Neuron (in vitro differentiated cells): Measurements from ENCODE around the gene CAVIN2.

Experiments
- H2AFZ ChIP-seq: one replicate; pipeline ENCODE4 v1.6.1; 2013; ENCODE audit warnings: low read depth, mild to moderate bottlenecking, inconsistent platforms, low read length, moderate library complexity
- H3K27me3 ChIP-seq: one replicate; pipeline ENCODE4 v1.6.1; 2013; ENCODE audit warnings: low read length; ENCODE audit not compliant: insufficient read depth
- H3K36me3 ChIP-seq: one replicate; pipeline ENCODE4 v1.6.1; 2013; ENCODE audit warnings: low read length; ENCODE audit not compliant: insufficient read depth
- H3K4me1 ChIP-seq: one replicate; pipeline ENCODE4 v1.6.1; 2013; ENCODE audit warnings: low read length; ENCODE audit not compliant: insufficient read depth
- H3K4me3 ChIP-seq: 2 replicates; pipeline ENCODE4 v1.5.1; 2013; ENCODE audit warnings: mild to moderate bottlenecking, low read length, moderate library complexity
- H3K9me3 ChIP-seq: one replicate; pipeline ENCODE4 v1.6.1; 2013; ENCODE audit warnings: low read length

CAVIN2 gene

DNA sequence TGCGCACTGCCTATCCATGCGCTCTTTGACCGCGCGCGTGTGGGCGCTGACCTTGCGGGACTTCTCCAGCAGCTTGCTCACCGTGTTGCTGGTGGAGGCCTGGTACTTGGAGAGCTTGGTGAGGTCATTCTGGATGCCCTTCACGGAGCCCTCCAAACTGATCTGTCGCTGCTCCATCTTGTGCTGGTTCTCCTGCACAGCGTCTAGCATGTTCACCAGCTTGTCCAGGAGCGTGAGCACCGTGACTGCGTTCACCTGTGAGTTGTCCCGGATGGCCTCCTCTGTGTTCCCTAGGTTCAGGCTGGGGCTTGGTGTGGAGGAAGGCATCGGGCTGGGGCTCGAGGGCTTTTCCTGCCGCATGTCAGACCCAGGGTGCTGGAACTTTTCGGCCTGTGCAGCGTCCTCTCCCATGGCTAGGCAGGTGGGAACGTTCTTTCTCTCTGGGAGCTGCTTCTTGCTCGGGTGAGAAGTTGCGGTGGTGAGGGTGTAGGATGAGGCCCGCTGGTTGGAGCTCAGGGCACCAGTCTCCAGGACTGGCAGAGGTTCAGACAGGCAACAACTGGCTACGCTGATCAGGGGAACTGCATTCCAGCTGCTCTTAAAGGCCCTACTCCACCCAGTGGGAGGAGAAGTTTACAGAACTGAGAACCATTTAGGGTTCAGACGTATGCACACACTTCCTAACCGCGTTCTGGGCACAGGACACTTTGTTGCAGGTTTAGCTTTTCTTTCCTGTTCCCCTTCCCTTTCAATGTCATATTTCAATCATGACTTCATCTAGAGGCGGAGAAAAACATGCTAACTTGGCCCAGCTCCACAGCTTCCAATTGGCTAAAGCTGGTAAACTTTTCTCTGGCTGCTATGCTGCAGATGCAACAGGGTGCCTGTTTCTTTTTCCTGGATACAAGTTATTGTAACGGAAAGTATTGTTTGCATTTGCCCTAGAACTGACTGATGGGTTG lies at the start of gene CAVIN2:
Gene CAVIN2, minus strand, starts transcription at position 574 of the 962 bp plus-strand sequence. Its CDS starts 163 bp downstream, at position 411.
- Histone ChIP-seq H3K27me3 (no peaks in the 10 kb centered on the region), H3K9me3 (no peaks in the 10 kb centered on the region), H3K4me1 (peaks cover 10% of the 10 kb centered on the region), H3K4me3 (no peak within 1 kb of the TSS), H3K36me3 (no peaks in the 10 kb centered on the region), H2AFZ (no peak within 1 kb of the TSS)

DNA sequence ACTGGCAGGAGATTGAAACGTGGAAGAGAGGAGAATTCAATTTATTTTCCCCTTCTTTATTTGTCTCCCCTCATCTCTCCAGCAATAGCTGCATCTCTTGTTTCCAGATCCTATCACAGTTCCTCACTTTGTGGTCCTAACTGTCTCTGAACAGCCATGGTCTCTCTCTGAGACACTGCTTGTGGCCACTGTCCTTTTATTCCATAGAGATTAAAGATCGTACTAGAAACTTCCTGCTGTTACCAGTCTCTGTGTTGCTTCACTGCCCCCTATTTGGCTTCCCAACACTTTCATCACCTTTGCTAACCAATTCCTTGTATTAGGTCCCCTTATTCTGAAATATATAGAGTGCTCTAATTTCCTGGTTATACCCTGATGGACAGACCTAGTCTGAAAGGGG lies 48.9 kb upstream of the CAVIN2 start:
- no peak overlapping the region for H3K4me3 ChIP-seq
- no peaks in the 10 kb centered on the region for H3K4me1 ChIP-seq

DNA sequence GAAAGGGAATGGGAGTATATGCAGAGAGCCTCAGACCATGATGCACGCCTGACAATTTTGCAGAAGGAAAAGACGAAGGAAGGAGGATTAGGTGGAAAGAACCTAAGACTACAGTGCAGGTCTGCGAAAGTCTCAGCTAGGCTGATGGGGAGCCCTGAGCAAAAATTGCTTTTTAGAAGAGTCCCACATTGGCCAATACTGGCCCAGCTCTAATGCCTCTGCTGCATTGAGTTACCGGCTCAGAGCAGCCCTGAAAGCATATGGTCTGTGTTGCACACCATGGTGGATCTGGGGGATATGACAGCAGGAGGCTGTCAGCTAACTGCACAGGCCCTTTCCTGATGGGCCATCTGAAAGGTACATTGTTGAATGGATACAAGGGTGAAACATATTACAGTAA lies 48.3 kb upstream of the CAVIN2 start:
- Histone ChIP-seq H3K36me3 (no peaks in the 10 kb centered on the region), H2AFZ (no peak overlapping the region), H3K4me3 (no peak overlapping the region), H3K27me3 (no peaks in the 10 kb centered on the region), H3K4me1 (no peaks in the 10 kb centered on the region), H3K9me3 (peaks cover 3% of the 10 kb centered on the region)

More for the DNA sequence above, 48.9 kb upstream of the CAVIN2 start:
- Histone ChIP-seq H2AFZ (no peak overlapping the region), H3K9me3 (peaks cover 3% of the 10 kb centered on the region), H3K36me3 (no peaks in the 10 kb centered on the region), H3K27me3 (no peaks in the 10 kb centered on the region)

DNA sequence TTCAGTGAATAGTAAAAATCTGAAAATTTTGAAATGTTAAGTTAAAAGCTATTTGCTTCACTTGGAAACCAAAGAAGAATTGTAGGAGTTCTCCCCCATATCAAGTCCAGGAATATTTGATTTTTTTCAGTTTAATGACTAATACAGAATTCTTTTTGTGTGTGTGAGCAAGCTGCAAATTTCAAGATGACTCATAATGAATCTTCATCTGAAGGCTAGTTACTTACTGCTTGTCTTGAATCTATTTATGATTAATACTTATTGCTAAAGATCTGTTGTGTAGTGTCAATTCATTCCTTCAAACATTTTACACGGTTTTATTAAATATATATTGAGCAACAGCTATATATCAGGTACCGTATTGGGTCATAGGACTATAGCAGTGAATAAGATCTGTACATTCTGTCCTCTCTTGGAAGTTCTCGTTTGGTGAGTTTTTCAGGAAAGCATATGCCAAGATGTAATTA lies 47.8 kb upstream of the CAVIN2 start:
- H2AFZ ChIP-seq = no peak overlapping the region
- H3K27me3 ChIP-seq = no peaks in the 10 kb centered on the region
- peaks cover 3% of the 10 kb centered on the region for H3K9me3 ChIP-seq
- no peaks in the 10 kb centered on the region for H3K4me1 ChIP-seq
- no peaks in the 10 kb centered on the region for H3K36me3 ChIP-seq
- H3K4me3 ChIP-seq = no peak overlapping the region

DNA sequence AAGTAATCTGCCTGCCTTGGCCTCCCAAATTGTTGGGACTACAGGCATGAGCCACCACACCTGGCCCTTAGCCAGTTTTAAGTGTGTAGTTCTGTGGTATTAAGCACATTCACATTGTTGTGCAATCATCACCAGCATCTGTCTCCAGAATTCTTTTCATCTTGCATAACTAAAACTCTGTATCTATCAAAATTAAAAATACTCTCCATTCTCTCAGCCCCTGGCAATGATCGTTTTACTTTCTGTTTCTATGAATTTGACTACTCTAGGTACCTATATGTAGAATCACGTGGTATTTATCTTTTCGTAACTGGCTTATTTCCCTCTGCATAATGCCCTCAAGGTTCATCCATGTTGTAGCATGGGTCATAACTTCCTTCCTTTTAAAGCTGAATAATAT lies 45.5 kb upstream of the CAVIN2 start:
- no peaks in the 10 kb centered on the region for H3K27me3 ChIP-seq
- no peak overlapping the region for H3K4me3 ChIP-seq
- H2AFZ ChIP-seq = no peak overlapping the region
- no peaks in the 10 kb centered on the region for H3K4me1 ChIP-seq
- no peaks in the 10 kb centered on the region for H3K36me3 ChIP-seq
- peaks cover 3% of the 10 kb centered on the region for H3K9me3 ChIP-seq

DNA sequence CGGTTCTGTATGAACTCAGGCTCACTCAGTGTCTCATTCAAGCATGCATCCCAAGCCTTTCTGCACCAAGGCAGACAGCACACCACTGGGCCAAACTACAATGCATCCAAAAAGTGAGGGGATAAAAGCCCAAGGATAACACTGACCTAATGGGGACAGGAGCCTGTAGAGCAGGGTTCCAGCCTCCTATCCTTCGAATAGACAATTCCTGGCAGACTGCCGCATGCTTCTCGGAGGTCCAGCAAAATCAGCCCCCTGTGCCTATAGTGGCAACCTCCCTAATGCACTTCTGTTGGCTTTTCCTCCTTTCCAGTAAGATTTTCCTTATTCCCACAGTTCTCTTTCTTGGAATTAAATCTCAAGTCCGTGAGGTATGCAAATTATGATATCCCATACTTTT lies 44.8 kb upstream of the CAVIN2 start:
- H3K9me3 ChIP-seq = peaks cover 3% of the 10 kb centered on the region
- no peak overlapping the region for H3K4me3 ChIP-seq
- H3K36me3 ChIP-seq = no peaks in the 10 kb centered on the region
- no peaks in the 10 kb centered on the region for H3K4me1 ChIP-seq
- H3K27me3 ChIP-seq = no peaks in the 10 kb centered on the region
- H2AFZ ChIP-seq = no peak overlapping the region

GRCh38 chr2:191889931-191890330 lies 43.0 kb upstream of the CAVIN2 start:
- H3K4me1 ChIP-seq = no peaks in the 10 kb centered on the region
- H2AFZ ChIP-seq = no peak overlapping the region
- no peaks in the 10 kb centered on the region for H3K36me3 ChIP-seq
- peaks cover 3% of the 10 kb centered on the region for H3K9me3 ChIP-seq
- no peak overlapping the region for H3K4me3 ChIP-seq
- H3K27me3 ChIP-seq = no peaks in the 10 kb centered on the region

- H3K4me1 ChIP-seq = no peaks in the 10 kb centered on the region
- no peak overlapping the region for H2AFZ ChIP-seq
Measured at GRCh38 chr2:191888400-191889166, 41.7 kb upstream of the CAVIN2 start.

DNA sequence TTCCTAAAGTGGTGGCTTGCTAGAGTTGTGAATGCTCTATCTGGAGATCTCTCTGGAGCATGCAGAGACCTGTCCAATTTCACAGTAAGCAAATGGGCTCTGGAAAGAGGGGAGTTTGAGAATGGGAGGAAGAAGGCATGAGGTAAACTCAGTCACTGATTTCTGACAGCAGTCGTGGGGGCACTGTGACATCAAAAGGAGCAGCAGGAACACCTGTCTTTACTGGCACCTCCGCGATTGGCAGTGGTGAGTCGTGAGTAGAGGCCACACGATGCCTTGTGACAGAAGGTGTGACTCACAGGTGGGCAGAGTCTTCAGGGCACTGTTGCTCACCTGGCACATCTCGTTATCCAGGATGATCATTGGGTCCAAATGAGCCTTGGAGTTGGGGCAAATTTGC lies 38.8 kb upstream of the CAVIN2 start:
- Histone ChIP-seq H2AFZ (no peak overlapping the region), H3K4me1 (no peaks in the 10 kb centered on the region), H3K27me3 (no peaks in the 10 kb centered on the region), H3K9me3 (no peaks in the 10 kb centered on the region), H3K4me3 (no peak overlapping the region), H3K36me3 (no peaks in the 10 kb centered on the region)

More at GRCh38 chr2:191888400-191889166, 41.7 kb upstream of the CAVIN2 start:
- Histone ChIP-seq H3K9me3 (peaks cover 3% of the 10 kb centered on the region), H3K27me3 (no peaks in the 10 kb centered on the region), H3K4me3 (no peak overlapping the region), H3K36me3 (no peaks in the 10 kb centered on the region)

DNA sequence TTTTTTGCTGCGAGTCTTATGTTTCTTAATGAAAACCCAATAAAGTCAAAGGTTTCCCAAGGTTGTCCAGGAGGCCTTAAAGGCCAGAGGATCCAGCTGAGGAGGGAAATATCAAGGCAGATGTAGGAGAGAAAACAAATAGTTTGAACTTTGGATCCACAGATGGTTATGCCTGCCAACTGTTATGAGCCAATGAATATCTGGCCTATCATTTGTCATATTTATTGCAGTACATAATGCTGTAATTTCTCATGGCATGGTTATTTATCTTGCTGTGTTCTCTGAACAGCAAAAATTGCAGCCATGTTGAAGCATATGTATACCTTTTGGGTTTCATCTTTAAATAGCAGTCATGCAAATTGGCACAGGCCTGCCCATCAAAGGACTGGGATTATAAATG lies 38.2 kb upstream of the CAVIN2 start:
- Histone ChIP-seq H3K27me3 (no peaks in the 10 kb centered on the region), H3K4me1 (no peaks in the 10 kb centered on the region), H3K36me3 (no peaks in the 10 kb centered on the region), H3K4me3 (no peak overlapping the region), H2AFZ (no peak overlapping the region), H3K9me3 (no peaks in the 10 kb centered on the region)

DNA sequence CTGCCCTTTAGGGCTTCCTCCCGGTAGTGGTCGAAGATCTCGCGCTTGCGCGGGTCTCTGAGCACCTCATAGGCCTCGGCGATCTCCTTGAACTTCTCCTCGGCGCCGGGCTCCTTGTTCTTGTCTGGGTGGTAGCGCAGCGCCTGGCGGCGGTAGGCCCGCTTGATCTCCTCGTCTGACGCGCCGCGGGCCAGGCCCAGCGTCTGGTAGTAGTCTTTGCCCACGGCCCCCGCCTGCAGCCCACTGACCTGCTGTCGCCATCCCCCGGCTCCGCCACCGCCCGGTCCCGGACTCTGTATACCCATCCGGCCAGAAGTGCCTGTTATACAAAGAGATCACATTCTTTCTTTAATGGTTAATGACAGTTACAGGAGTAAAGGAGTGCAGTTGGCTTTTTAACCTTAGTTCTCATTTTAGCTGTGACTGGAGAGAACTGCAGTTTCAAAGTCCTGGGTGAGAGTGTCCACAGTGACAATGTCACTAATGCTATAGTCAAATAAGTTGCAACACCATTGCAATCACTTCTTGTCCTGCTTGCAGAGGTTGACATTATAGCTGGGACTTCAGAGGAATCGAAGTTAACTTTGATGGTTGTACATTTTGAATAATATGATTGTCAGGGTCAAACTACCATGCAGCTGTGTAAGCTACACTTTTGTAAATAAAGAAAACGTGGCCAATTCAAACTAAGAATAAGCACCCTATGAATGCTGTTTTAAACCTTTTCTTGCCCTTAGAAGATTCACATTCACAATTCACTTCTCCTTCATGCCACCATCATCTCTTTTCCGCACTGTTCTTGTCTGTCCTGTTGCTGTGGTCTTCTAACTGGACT lies 35.3 kb upstream of the CAVIN2 start:
- no peaks in the 10 kb centered on the region for H3K4me1 ChIP-seq
- H3K9me3 ChIP-seq = no peaks in the 10 kb centered on the region
- H3K4me3 ChIP-seq = no peak overlapping the region
- H3K27me3 ChIP-seq = no peaks in the 10 kb centered on the region
- no peak overlapping the region for H2AFZ ChIP-seq
- H3K36me3 ChIP-seq = no peaks in the 10 kb centered on the region

DNA sequence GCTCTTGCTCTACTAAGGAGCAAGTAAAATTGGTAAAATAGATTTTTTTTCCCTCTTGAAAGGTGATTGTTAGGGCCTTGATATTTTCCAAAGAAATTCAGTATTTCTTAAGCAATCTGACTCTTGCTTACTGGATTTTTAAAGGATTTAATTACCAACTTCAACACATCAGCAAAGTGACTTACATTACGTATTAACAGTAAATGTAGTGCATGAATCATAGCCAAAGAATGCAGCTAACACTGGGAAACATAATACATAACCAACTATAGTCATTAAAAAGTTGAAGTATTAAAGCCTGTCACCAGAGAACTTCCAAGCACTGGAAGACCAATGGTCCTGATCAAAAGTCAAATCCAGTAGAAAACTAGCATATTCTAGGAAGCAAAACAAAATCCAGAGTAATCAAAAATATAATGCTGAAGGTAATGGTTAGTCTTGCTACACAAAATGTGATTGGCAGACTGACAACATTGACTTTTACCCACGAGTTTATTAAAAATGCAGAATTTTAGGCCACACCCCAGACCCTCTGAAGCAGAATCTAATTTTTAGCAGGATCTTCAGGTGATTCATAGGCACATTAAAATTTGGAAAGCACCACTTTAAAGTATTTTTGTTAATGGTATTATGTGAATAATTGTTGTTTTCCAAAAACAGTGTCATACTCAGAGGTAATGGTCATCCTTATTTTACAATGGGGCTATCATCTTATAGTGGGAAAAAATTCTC lies 31.8 kb upstream of the CAVIN2 start:
- Histone ChIP-seq H3K36me3 (no peaks in the 10 kb centered on the region), H3K27me3 (no peaks in the 10 kb centered on the region), H3K4me1 (no peaks in the 10 kb centered on the region), H3K4me3 (no peak overlapping the region), H3K9me3 (no peaks in the 10 kb centered on the region), H2AFZ (no peak overlapping the region)
